Heart left ventricle (tissue), 13 donors: ENCODE data around the gene LOXHD1.

Source experiments
- CTCF ChIP-seq, 12 donors: fragments of 200-600 bp; sonication (generic) in 4 of 12; IDR thresholded peaks; one replicate each; pipeline versions ENCODE4 v1.5.0 to v1.8.0; 2018 to 2022; ENCODE audit warnings: antibody characterized with exemption in 12 of 12, mild to moderate bottlenecking in 5 of 12
- POLR2A ChIP-seq, 2 donors: fragments of 450-650 bp; IDR thresholded peaks; one replicate each; pipeline ENCODE4 v1.6.1; 2017; ENCODE audit warnings: antibody characterized with exemption in 2 of 2, mild to moderate bottlenecking in 2 of 2, moderate library complexity in 2 of 2
- donor health status: ischemic (EF 13 %, LVEDD 7.1; RV severe dilation, severe dysfunction).
- donor health status: DM: no; HTN: yes; CAD: no.
- donor health status: DM: no; HTN: no; CAD: no.
- donor health status: ischemic (EF 25% LVEDD 6.9; RV normal size, moderate dysfunction).
- donor health status: ischemic (EF 25% LVEDD 5.7; RV mildly dilated, moderate dysfunction).
- donor health status: ischemic (EF 35%, LVEDD 5.7; RV mildly dilated, moderate dysfunction).
- donor health status: nonischemic (EF 11% LVEDD 7.7; RV severe dilation, severe dysfunction).
- donor health status: DM: yes; HTN: yes; CAD: no.
- donor health status: PGD.
- donor health status: ischemic (EF 29% LVEDD 5.4; RV normal size, mild dysfunction).
- donor health status: nonischemic (EF 23%, LVEDD 6.1; RV moderate dilation, normal function).

- TF ChIP-seq CTCF (IDR thresholded peaks at IDR 0.05) (peak in 11 of 12 donors; percentile 12 to 53 (median 29)), POLR2A (IDR thresholded peaks at IDR 0.05) (no peak)
Measured at GRCh38 chr18:46677611-46678010, 20.6 kb upstream of the LOXHD1 start.
